GM18873 (cell line): ENCODE data around the gene SYCP3.
"Not testable (repeated sequence)": the region's sequence is repeated elsewhere in the genome, so short reads cannot be mapped to it uniquely, and the experiment has no call there.

Experiments used
- ATAC-seq: cut with Tn5 transposase; IDR thresholded peaks from one replicate; pipeline ENCODE4 v1.9.1; 2021; ENCODE audit warnings: mild to moderate bottlenecking, moderate library complexity, moderate number of reproducible peaks; ENCODE audit not compliant: unreplicated experiment, low FRiP score

Gene SYCP3

GRCh38 chr12:101761781-101762180 is 22.5 kb upstream of the SYCP3 start:
- ATAC-seq = no peak

- no peak for ATAC-seq
Observed at GRCh38 chr12:101761350-101761749, 22.1 kb upstream of the SYCP3 start.

- ATAC-seq = no peak
Observed at GRCh38 chr12:101759396-101760047, 20.3 kb upstream of the SYCP3 start.

GRCh38 chr12:101750152-101750551 is 10.9 kb upstream of the SYCP3 start:
- no peak for ATAC-seq

GRCh38 chr12:101749657-101750056 is 10.4 kb upstream of the SYCP3 start:
- no peak for ATAC-seq

- no peak for ATAC-seq
Observed at GRCh38 chr12:101748907-101749306, 9.6 kb upstream of the SYCP3 start.

- ATAC-seq = no peak
Observed at GRCh38 chr12:101747697-101748096, 8.4 kb upstream of the SYCP3 start.

- ATAC-seq = no peak
Observed at GRCh38 chr12:101746661-101747060, 7.4 kb upstream of the SYCP3 start.

GRCh38 chr12:101746196-101746595 is 6.9 kb upstream of the SYCP3 start:
- no peak for ATAC-seq

- no peak for ATAC-seq
Observed at GRCh38 chr12:101745481-101745880, 6.2 kb upstream of the SYCP3 start.

GRCh38 chr12:101743724-101744472 is 4.6 kb upstream of the SYCP3 start:
- ATAC-seq = peak; percentile 97

- no peak for ATAC-seq
Observed at GRCh38 chr12:101743242-101743641, 4.0 kb upstream of the SYCP3 start.

- ATAC-seq = no peak
Observed at GRCh38 chr12:101740980-101741379, 1.7 kb upstream of the SYCP3 start.

GRCh38 chr12:101740566-101740965 is 1.3 kb upstream of the SYCP3 start:
- ATAC-seq = no peak

- ATAC-seq = no peak
Observed at GRCh38 chr12:101737476-101737875, 1.8 kb downstream of the SYCP3 start.

- not testable (repeated sequence) for ATAC-seq
Observed at GRCh38 chr12:101734482-101734881, 4.8 kb downstream of the SYCP3 start.

GRCh38 chr12:101733166-101733565 is 6.1 kb downstream of the SYCP3 start:
- no peak for ATAC-seq

GRCh38 chr12:101732318-101732717 is 6.9 kb downstream of the SYCP3 start:
- ATAC-seq = no peak

GRCh38 chr12:101729842-101730241 is 9.4 kb downstream of the SYCP3 start:
- no peak for ATAC-seq

- ATAC-seq = no peak
Observed at GRCh38 chr12:101727098-101727497, 12.2 kb downstream of the SYCP3 start.

GRCh38 chr12:101722392-101722791 is 16.9 kb downstream of the SYCP3 start:
- no peak for ATAC-seq

- ATAC-seq = no peak
Observed at GRCh38 chr12:101720118-101720517, 19.1 kb downstream of the SYCP3 start.
